ENCODE results near the gene LECT2. TPM values are rescaled to one million over a fixed set of nuclear protein-coding genes. Genes with fewer than 3 reads are reported as not detected.

The LECT2 gene
- total RNA-seq, 1 experiment from 2014 or later = not detected

- intact Hi-C loops (cut with micrococcal nuclease; ENCODE audit: unreplicated experiment) = no loop called here
These were observed 49.6 kb downstream of the LECT2 start for GRCh38 chr5:135905144-135905543.

GRCh38 chr5:135901633-135902032 lies 53.1 kb downstream of the LECT2 start:
- BruUV-seq (replicated peaks) = no TSS peak
- H3K36me3 Mint-ChIP-seq (ENCODE audit: insufficient read depth, unreplicated experiment) = no peaks in the 10 kb centered on the region

More at GRCh38 chr5:135905144-135905543, 49.6 kb downstream of the LECT2 start:
- Mint-ChIP-seq H3K27ac (ENCODE audit: unreplicated experiment) (no peak overlapping the region), H3K4me1 (ENCODE audit: low read depth, unreplicated experiment) (no peaks in the 10 kb centered on the region), H3K36me3 (ENCODE audit: insufficient read depth, unreplicated experiment) (no peaks in the 10 kb centered on the region), H3K9me3 (ENCODE audit: low read depth, unreplicated experiment) (no peaks in the 10 kb centered on the region), H3K27me3 (ENCODE audit: unreplicated experiment) (peaks cover 51% of the 10 kb centered on the region), H3K4me3 (ENCODE audit: low read depth, unreplicated experiment) (no peak overlapping the region)
- CTCF ChIA-PET = interaction anchor here (0.6 kb wide), 1 partner anchor 399 kb away, joined by 4 read pairs; no protein-coding TSS in a partner anchor
- DNase-seq = no peak
- BruUV-seq (replicated peaks) = no TSS peak
- no peak for TF ChIP-seq CTCF (IDR thresholded peaks at IDR 0.05; ENCODE audit: unreplicated experiment)

GRCh38 chr5:135900276-135900675 lies 54.5 kb downstream of the LECT2 start:
- Mint-ChIP-seq H3K9me3 (ENCODE audit: low read depth, unreplicated experiment) (no peaks in the 10 kb centered on the region), H3K4me1 (ENCODE audit: low read depth, unreplicated experiment) (no peaks in the 10 kb centered on the region), H3K27me3 (ENCODE audit: unreplicated experiment) (peaks cover 54% of the 10 kb centered on the region), H3K4me3 (ENCODE audit: low read depth, unreplicated experiment) (no peak overlapping the region), H3K36me3 (ENCODE audit: insufficient read depth, unreplicated experiment) (no peaks in the 10 kb centered on the region), H3K27ac (ENCODE audit: unreplicated experiment) (no peak overlapping the region)
- no TSS peak for BruUV-seq (replicated peaks)
- intact Hi-C loops (cut with micrococcal nuclease; ENCODE audit: unreplicated experiment) = no loop called here
- CTCF ChIA-PET = interaction anchor here (0.6 to 0.7 kb wide), 2 partner anchors 434 to 722 kb away, joined by 5 to 6 read pairs; no protein-coding TSS in a partner anchor
- TF ChIP-seq CTCF (IDR thresholded peaks at IDR 0.05; ENCODE audit: unreplicated experiment) = no peak
- no peak for DNase-seq

More at GRCh38 chr5:135901633-135902032, 53.1 kb downstream of the LECT2 start:
- H3K4me3 Mint-ChIP-seq (ENCODE audit: low read depth, unreplicated experiment) = no peak overlapping the region
- no peaks in the 10 kb centered on the region for H3K4me1 Mint-ChIP-seq (ENCODE audit: low read depth, unreplicated experiment)
- no peak overlapping the region for H3K27ac Mint-ChIP-seq (ENCODE audit: unreplicated experiment)
- intact Hi-C loops (cut with micrococcal nuclease; ENCODE audit: unreplicated experiment) = no loop called here
- no peaks in the 10 kb centered on the region for H3K9me3 Mint-ChIP-seq (ENCODE audit: low read depth, unreplicated experiment)
- H3K27me3 Mint-ChIP-seq (ENCODE audit: unreplicated experiment) = peaks cover 54% of the 10 kb centered on the region
- CTCF ChIA-PET = no interaction called here
- no peak for DNase-seq
- no peak for TF ChIP-seq CTCF (IDR thresholded peaks at IDR 0.05; ENCODE audit: unreplicated experiment)

- no peaks in the 10 kb centered on the region for H3K36me3 Mint-ChIP-seq (ENCODE audit: insufficient read depth, unreplicated experiment)
- no peaks in the 10 kb centered on the region for H3K9me3 Mint-ChIP-seq (ENCODE audit: low read depth, unreplicated experiment)
- no peak overlapping the region for H3K4me3 Mint-ChIP-seq (ENCODE audit: low read depth, unreplicated experiment)
- TF ChIP-seq CTCF (IDR thresholded peaks at IDR 0.05; ENCODE audit: unreplicated experiment) = no peak
- peaks cover 54% of the 10 kb centered on the region for H3K27me3 Mint-ChIP-seq (ENCODE audit: unreplicated experiment)
- no peaks in the 10 kb centered on the region for H3K4me1 Mint-ChIP-seq (ENCODE audit: low read depth, unreplicated experiment)
- no peak overlapping the region for H3K27ac Mint-ChIP-seq (ENCODE audit: unreplicated experiment)
- no TSS peak for BruUV-seq (replicated peaks)
- no peak for DNase-seq
- intact Hi-C loops (cut with micrococcal nuclease; ENCODE audit: unreplicated experiment) = no loop called here
- CTCF ChIA-PET = no interaction called here
These were observed 56.1 kb downstream of the LECT2 start for GRCh38 chr5:135898651-135899050.

Other genes with a start within 250 kb of the LECT2 start
- gene SLC25A48, start 120.3 kb downstream of the LECT2 start, total RNA-seq (2022) = not detected in 2 replicates
- gene IL9, start 59.1 kb downstream of the LECT2 start, total RNA-seq (2022) = not detected in 2 replicates
- 41.4 and 95.2 TPM in 2 replicates for gene TGFBI, start 74.0 kb upstream of the LECT2 start, total RNA-seq (2022)
- gene SMAD5, start 177.9 kb upstream of the LECT2 start, total RNA-seq (2022) = 93.1 and 94.2 TPM in 2 replicates
- gene SMIM32, start 238.2 kb upstream of the LECT2 start, total RNA-seq (2022) = 0.37 and 0.42 TPM in 2 replicates

Measured in Calu3 (cell line).